Eye (tissue), 1 donor: Measurements from ENCODE around the gene TSR2.
"Not testable (repeated sequence)": the region's sequence is repeated elsewhere in the genome, so short reads cannot be mapped to it uniquely, and the experiment has no call there.

Experiments used
- DNase-seq: peaks from one replicate; pipeline ENCODE4 v3.0.0-alpha.2; 2015

TSR2 gene

GRCh38 chrX:54473993-54474859 lies 34.0 kb downstream of the TSR2 start:
- no peak for DNase-seq

- peak; percentile 74 for DNase-seq
Observed at GRCh38 chrX:54479136-54480111, 39.2 kb downstream of the TSR2 start.

DNA sequence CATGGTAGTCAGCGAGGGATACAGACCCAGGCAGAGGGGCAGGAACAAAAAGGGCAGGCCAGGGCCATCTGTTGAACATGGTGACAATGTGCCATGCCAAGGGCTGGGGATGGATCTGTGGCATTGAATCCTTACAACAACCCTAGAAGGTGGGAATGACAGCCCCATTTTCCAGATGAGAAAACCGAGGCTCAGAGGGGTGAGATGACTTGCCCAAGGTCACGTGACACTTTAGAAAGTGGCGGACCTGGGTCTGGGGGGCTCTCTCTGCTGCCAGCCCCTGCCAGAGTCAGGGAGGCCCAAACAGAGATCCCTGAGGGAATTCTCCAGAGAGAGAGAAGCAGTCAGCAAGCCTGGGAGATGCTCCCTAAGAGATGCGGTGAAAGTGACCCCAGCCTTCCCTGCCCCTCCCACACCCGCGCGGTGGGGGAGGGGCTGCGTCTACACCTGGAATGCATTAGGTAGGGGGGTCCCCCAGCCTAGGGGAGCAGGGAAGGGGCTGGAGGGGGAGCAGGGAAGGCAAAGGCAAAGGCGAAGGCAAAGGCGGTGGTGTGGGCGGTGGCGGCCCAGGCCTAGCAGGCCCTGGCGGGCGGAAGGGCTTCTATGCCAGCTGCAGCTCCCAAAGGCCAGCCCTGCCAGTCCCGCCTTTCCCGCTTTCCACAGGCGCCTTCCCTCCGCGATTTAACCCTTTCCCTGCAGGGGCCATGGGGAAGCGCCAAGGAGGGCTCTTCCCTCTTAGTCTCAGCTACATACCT lies 42.8 kb downstream of the TSR2 start:
- DNase-seq: peak; percentile 34

- DNase-seq: peak; percentile 10
Observed at GRCh38 chrX:54483946-54484345, 43.7 kb downstream of the TSR2 start.

DNA sequence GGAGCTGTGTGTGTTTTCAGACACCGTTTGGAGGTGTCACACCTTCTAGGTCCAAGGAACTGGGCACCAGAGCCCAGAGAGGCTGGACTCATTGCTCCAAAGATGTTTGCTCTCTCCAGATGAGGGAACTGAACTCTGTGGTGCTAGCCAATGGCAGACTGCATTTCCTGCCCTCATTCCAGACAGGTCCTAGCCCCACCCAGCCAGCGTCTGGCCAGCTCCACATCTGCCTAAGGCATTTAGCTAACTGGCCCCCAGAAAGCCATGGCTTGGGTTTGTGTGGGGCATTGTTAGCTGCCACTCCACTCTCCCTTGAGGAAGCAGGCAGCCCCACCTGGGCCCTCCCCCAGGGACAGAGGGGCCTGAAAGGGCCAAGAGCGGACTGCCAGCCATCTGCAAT lies 44.5 kb downstream of the TSR2 start:
- DNase-seq: no peak

DNA sequence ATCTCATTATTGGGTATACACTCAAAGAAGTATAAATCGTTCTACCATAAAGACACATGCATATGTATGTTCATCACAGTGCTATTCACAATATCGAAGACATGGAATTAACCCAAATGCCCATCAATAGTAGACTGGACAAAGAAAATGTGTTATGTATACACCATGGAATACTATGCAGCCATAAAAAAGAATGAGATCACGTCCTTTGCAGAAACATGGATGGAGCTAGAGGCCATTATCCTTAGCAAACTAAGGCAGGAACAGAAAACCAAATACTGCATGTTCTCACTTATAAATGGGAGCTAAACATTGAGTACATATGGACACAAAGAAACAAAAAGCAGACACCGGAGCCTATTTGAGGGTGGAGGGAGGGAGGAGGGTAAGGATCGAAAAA lies 49.6 kb downstream of the TSR2 start:
- DNase-seq: not testable (repeated sequence)

DNA sequence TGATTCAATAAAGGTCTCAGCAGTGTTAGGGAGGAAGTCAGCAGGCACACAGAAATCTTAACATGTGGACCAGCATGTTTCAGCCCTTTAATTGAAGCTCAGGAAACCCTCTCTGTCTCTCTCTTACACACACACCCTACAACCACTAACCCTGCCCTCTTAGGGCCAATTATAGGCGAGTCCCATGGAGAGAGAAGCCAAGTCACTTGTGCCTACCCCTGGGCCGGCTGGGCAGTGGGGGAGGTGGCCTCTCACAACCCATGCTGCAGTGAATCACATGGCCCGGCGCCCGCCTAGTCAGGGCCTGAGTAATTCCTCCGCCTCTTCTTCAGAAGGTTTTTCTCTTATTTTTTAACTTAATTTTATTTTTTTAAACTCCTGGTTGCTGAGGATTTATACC lies 52.1 kb downstream of the TSR2 start:
- no peak for DNase-seq

- peak; percentile 49 for DNase-seq
Observed at GRCh38 chrX:54494166-54494988, 54.2 kb downstream of the TSR2 start.
